Smooth muscle cell (in vitro differentiated cells): ENCODE results near the gene SMAD2. TPM values are rescaled to one million over a fixed set of nuclear protein-coding genes. Genes with fewer than 3 reads are reported as not detected.

Experiments used
- DNase-seq: peaks from one replicate; lab custom pipeline; 2025; ENCODE audit not compliant: unreplicated experiment; lab: John Stamatoyannopoulos, UW
- H2AFZ ChIP-seq: fragments of 200-600 bp; sonication (generic); 2 replicates; pipeline ENCODE4 v1.6.0; 2016; ENCODE audit warnings: antibody characterized with exemption, low read depth, mild to moderate bottlenecking
- H3F3A ChIP-seq: fragments of 200-600 bp; sonication (generic); 2 replicates; pipeline ENCODE4 v1.6.0; 2017; ENCODE audit warnings: antibody characterized with exemption, low read depth
- H3K27ac ChIP-seq: fragments of 200-600 bp; sonication (generic); 2 replicates; pipeline ENCODE4 v1.5.1; 2016; ENCODE audit warnings: low read depth, mild to moderate bottlenecking
- H3K27me3 ChIP-seq: fragments of 200-600 bp; sonication (generic); 2 replicates; pipeline ENCODE4 v1.6.1; 2016; ENCODE audit warnings: low read depth, mild to moderate bottlenecking
- H3K36me3 ChIP-seq: fragments of 200-600 bp; sonication (generic); 2 replicates; pipeline ENCODE4 v1.5.1; 2016; ENCODE audit warnings: low read depth
- H3K4me1 ChIP-seq: fragments of 200-600 bp; sonication (generic); 2 replicates; pipeline ENCODE4 v1.5.1; 2016; ENCODE audit warnings: low read depth
- H3K4me2 ChIP-seq: fragments of 200-600 bp; sonication (generic); 2 replicates; pipeline ENCODE4 v1.6.0; 2016; ENCODE audit warnings: mild to moderate bottlenecking
- H3K4me3 ChIP-seq: fragments of 200-600 bp; sonication (generic); 2 replicates; pipeline ENCODE4 v1.5.1; 2016; ENCODE audit warnings: mild to moderate bottlenecking
- H3K79me2 ChIP-seq: fragments of 200-600 bp; sonication (generic); 2 replicates; pipeline ENCODE4 v1.6.0; 2016; ENCODE audit warnings: low read depth, mild to moderate bottlenecking
- H3K9ac ChIP-seq: fragments of 200-600 bp; sonication (generic); 2 replicates; pipeline ENCODE4 v1.6.0; 2016; ENCODE audit warnings: low read depth
- H3K9me3 ChIP-seq: fragments of 200-600 bp; sonication (generic); replicated peaks from 2 replicates; pipeline ENCODE4 v1.5.1; 2016; ENCODE audit warnings: low read depth
- H4K20me1 ChIP-seq: fragments of 200-600 bp; sonication (generic); 2 replicates; pipeline ENCODE4 v1.6.0; 2016; ENCODE audit warnings: low read depth
- WGBS: methylation state at CpG from one replicate; pipeline ENCODE4 v1.1.7; 2016; ENCODE audit warnings: low lambda C conversion rate; 5-methylcytosine and 5-hydroxymethylcytosine counted together
- polyA plus RNA-seq: library from polyadenylated mRNA; unstranded; fragments of >200 nt; fragmentation: Nextera tagmentation; extraction: Ambion mirVana; gene quantifications from 2 replicates; pipeline ENCODE4 v1.2.1, GENCODE V29; 2016
- total RNA-seq: library from RNA; depleted of rRNA; stranded (reverse); fragments of >200 nt; gene quantifications from 2 replicates; pipeline ENCODE4 v1.2.3, GENCODE V29; 2014
- TF ChIP-seq, protein P1 (sequence below): fragments of 200-600 bp; sonication (generic); IDR thresholded peaks from 2 replicates; pipeline ENCODE4 v1.5.1; 2017; ENCODE audit warnings: borderline replicate concordance, mild to moderate bottlenecking, antibody characterized with exemption; ENCODE audit not compliant: insufficient read depth, poor library complexity, severe bottlenecking

Gene SMAD2
- total and polyA plus RNA-seq, 2 experiments from 2014 or later, result 63.8 to 120 TPM

DNA sequence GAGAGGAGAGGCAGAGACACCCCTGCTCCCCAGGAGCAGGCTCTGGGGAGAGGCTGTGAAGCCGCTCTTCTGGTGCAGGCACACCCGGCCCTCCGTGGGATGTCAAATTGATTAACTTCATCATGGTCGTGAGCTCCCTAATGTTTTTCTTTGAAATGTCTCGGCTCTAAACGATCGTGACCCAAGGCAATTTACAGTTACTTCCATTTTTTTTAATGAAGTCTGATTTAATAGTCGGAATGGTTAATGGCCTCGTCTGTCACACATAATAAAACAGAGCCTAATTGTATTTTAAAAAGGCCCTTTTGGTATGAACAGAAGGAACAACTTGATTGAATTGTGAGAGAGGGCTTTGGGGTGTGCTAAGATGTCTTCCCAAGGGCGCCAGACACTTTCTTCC lies 130.2 kb downstream of the SMAD2 start:
- Histone ChIP-seq H3K27me3 (no peaks in the 10 kb centered on the region), H3K4me3 (no peak overlapping the region), H3K27ac (no peak overlapping the region), H2AFZ (no peak overlapping the region), H3K4me2 (no peak overlapping the region), H3K9ac (no peak overlapping the region), H4K20me1 (no peaks in the 10 kb centered on the region), H3K36me3 (no peaks in the 10 kb centered on the region), H3K79me2 (no peaks in the 10 kb centered on the region), H3K4me1 (no peaks in the 10 kb centered on the region), H3F3A (no peaks in the 10 kb centered on the region), H3K9me3 (no peaks in the 10 kb centered on the region)
- TF ChIP-seq, protein P1, sequence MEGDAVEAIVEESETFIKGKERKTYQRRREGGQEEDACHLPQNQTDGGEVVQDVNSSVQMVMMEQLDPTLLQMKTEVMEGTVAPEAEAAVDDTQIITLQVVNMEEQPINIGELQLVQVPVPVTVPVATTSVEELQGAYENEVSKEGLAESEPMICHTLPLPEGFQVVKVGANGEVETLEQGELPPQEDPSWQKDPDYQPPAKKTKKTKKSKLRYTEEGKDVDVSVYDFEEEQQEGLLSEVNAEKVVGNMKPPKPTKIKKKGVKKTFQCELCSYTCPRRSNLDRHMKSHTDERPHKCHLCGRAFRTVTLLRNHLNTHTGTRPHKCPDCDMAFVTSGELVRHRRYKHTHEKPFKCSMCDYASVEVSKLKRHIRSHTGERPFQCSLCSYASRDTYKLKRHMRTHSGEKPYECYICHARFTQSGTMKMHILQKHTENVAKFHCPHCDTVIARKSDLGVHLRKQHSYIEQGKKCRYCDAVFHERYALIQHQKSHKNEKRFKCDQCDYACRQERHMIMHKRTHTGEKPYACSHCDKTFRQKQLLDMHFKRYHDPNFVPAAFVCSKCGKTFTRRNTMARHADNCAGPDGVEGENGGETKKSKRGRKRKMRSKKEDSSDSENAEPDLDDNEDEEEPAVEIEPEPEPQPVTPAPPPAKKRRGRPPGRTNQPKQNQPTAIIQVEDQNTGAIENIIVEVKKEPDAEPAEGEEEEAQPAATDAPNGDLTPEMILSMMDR, result no peak
- DNase-seq, result no peak
- 76% methylated on average over 10 of the region's 10 CpGs for WGBS

GRCh38 chr18:47799376-47799775 lies 131.1 kb downstream of the SMAD2 start:
- H3K79me2 ChIP-seq, result no peaks in the 10 kb centered on the region
- H3K4me3 ChIP-seq, result no peak overlapping the region
- 73% methylated on average over 13 of the region's 13 CpGs for WGBS
- no peaks in the 10 kb centered on the region for H3K36me3 ChIP-seq
- DNase-seq, result no peak
- H3K4me1 ChIP-seq, result no peaks in the 10 kb centered on the region
- H3K27me3 ChIP-seq, result no peaks in the 10 kb centered on the region
- no peak overlapping the region for H3K4me2 ChIP-seq
- no peaks in the 10 kb centered on the region for H3F3A ChIP-seq
- no peak overlapping the region for H3K27ac ChIP-seq
- H3K9ac ChIP-seq, result no peak overlapping the region
- TF ChIP-seq, protein P1, result no peak
- no peak overlapping the region for H2AFZ ChIP-seq
- H3K9me3 ChIP-seq, result no peaks in the 10 kb centered on the region
- no peaks in the 10 kb centered on the region for H4K20me1 ChIP-seq

GRCh38 chr18:47798366-47798765 lies 132.1 kb downstream of the SMAD2 start:
- Histone ChIP-seq H3K4me1 (no peaks in the 10 kb centered on the region), H3K27ac (no peak overlapping the region), H2AFZ (no peak overlapping the region), H3K9me3 (no peaks in the 10 kb centered on the region), H3K4me2 (no peak overlapping the region), H3K9ac (no peak overlapping the region), H3K27me3 (no peaks in the 10 kb centered on the region), H3K79me2 (no peaks in the 10 kb centered on the region), H4K20me1 (no peaks in the 10 kb centered on the region), H3F3A (no peaks in the 10 kb centered on the region), H3K4me3 (no peak overlapping the region), H3K36me3 (no peaks in the 10 kb centered on the region)
- no peak for DNase-seq
- 89% methylated on average over 11 of the region's 11 CpGs for WGBS
- TF ChIP-seq, protein P1, result no peak

- H3K79me2 ChIP-seq, result no peaks in the 10 kb centered on the region
These were observed 133.3 kb downstream of the SMAD2 start for GRCh38 chr18:47797126-47797525.

More at GRCh38 chr18:47797126-47797525, 133.3 kb downstream of the SMAD2 start:
- Histone ChIP-seq H3F3A (no peaks in the 10 kb centered on the region), H3K9ac (no peak overlapping the region), H3K4me3 (no peak overlapping the region), H3K4me1 (no peaks in the 10 kb centered on the region), H3K9me3 (no peaks in the 10 kb centered on the region), H3K27me3 (no peaks in the 10 kb centered on the region), H3K4me2 (no peak overlapping the region), H2AFZ (no peak overlapping the region), H4K20me1 (no peaks in the 10 kb centered on the region), H3K36me3 (no peaks in the 10 kb centered on the region), H3K27ac (no peak overlapping the region)
- over 99% methylated on average over 5 of the region's 5 CpGs for WGBS
- TF ChIP-seq, protein P1, result no peak
- no peak for DNase-seq
